ENCODE measurements around the gene RARG. TPM values are rescaled to one million over a fixed set of nuclear protein-coding genes. Genes with fewer than 3 reads are reported as not detected.

Gene RARG
- total RNA-seq, 1 experiment from 2014 or later = 62.0 TPM

DNA sequence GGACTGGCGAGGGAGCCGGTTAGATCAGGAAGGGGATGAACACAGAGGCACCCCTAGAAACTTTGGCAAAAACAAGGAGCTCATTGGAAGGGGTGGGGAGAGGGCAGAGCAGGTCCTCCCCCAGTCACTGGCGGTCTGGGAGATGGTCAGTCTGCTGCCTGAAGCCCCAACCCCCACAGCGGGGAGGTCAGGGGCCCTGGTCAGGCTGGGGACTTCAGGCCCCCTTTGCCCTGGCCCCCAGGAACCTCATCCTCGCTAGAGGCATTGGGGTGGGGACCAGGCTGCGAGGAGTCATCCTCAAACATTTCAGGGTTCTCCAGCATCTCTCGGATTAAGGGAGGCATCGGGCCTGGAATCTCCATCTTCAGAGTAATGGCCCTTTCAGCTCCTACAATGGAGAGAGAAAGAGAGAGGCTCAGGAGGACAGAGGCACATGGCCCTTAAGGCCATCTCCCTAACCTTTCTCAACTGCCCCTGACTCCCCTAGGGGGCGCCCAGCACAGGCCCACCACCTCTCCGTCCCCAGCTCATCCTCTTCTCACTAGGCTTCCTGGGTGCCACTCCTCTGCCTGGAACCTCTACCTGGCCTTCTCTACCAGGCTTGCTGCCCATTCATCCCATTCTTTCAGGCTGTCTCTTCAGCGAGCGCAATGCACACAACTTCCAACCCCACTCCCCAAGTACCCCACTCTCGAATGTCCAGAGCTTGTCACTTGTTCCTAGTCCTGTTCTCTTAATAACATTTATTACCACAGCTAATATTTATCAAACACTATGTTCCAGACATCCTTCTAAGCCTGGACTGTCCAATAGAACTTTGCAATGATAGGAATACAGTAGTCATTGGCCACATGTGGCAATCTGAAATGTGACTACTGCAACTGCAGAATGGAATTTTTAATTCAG, 20.3 kb downstream of the RARG start:
- Histone ChIP-seq H3K9ac (ENCODE audit: low read length) (no peak overlapping the region), H3K79me2 (ENCODE audit: low read length) (peaks cover 13% of the 10 kb centered on the region), H3K27me3 (ENCODE audit: low read length) (no peaks in the 10 kb centered on the region), H3K4me3 (ENCODE audit: low read length) (no peak overlapping the region), H2AFZ (ENCODE audit: low read length) (no peak overlapping the region), H3K4me1 (ENCODE audit: insufficient read depth, low read length) (peaks cover 13% of the 10 kb centered on the region), H3K27ac (ENCODE audit: low read length) (no peak overlapping the region), H3K9me3 (ENCODE audit: low read length) (no peaks in the 10 kb centered on the region), H3K36me3 (ENCODE audit: low read depth, low read length) (peaks cover 37% of the 10 kb centered on the region), H4K20me1 (ENCODE audit: low read length) (no peaks in the 10 kb centered on the region), H3K4me2 (ENCODE audit: low read length) (no peak overlapping the region), H3K9me2 (replicated peaks; ENCODE audit: low read length) (no peaks in the 10 kb centered on the region), H3F3A (ENCODE audit: low read length, unreplicated experiment) (no peaks in the 10 kb centered on the region)
- DNase-seq (no peak), ATAC-seq (no peak)
- intact Hi-C loops (cut with micrococcal nuclease) = loop anchor here (2.0 kb wide), 1 partner anchor 39 kb away; no protein-coding TSS in a partner anchor
- no TSS peak for BruUV-seq (replicated peaks)
- CTCF ChIA-PET = interaction anchor here (0.6 to 1.0 kb wide), 2 partner anchors 32 to 78 kb away, joined by 3 to 5 read pairs; no protein-coding TSS in a partner anchor
- TF ChIP-seq EZH2phosphoT487 (IDR thresholded peaks at IDR 0.05; ENCODE audit: borderline replicate concordance, low read length) = no peak
- no peak for TF ChIP-seq EZH2 (IDR thresholded peaks at IDR 0.05; ENCODE audit: low read length, unreplicated experiment)
- TF ChIP-seq, protein P1, sequence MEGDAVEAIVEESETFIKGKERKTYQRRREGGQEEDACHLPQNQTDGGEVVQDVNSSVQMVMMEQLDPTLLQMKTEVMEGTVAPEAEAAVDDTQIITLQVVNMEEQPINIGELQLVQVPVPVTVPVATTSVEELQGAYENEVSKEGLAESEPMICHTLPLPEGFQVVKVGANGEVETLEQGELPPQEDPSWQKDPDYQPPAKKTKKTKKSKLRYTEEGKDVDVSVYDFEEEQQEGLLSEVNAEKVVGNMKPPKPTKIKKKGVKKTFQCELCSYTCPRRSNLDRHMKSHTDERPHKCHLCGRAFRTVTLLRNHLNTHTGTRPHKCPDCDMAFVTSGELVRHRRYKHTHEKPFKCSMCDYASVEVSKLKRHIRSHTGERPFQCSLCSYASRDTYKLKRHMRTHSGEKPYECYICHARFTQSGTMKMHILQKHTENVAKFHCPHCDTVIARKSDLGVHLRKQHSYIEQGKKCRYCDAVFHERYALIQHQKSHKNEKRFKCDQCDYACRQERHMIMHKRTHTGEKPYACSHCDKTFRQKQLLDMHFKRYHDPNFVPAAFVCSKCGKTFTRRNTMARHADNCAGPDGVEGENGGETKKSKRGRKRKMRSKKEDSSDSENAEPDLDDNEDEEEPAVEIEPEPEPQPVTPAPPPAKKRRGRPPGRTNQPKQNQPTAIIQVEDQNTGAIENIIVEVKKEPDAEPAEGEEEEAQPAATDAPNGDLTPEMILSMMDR (conservative IDR thresholded peaks at IDR 0.05; ENCODE audit: low read depth, low read length) = peak; percentile 61
- POLR2A ChIA-PET (ENCODE audit: unreplicated experiment) = no interaction called here

DNA sequence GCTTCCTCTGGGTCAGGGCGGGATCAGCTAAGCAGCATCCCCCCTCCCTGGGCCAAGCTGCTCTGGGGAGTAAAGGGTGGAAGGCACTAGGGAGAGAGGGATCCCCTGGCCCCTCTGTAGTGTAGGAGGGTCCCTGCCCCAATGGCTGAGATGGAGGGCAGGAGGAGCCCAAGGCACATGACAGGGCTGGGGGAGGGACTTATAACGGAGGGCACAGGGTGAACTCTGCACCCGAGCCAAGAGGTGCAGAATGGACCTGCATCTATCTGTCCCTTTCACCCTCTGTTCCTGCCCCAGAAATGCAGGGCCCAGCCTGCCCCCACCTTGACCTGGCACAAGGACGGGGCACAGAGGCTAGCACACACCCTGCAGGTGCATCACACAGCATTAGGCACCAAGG, 21.2 kb downstream of the RARG start:
- peaks cover 15% of the 10 kb centered on the region for H3K4me1 ChIP-seq (ENCODE audit: insufficient read depth, low read length)
- TF ChIP-seq, protein P1 (conservative IDR thresholded peaks at IDR 0.05; ENCODE audit: low read depth, low read length) = no peak
- H2AFZ ChIP-seq (ENCODE audit: low read length) = no peak overlapping the region
- ATAC-seq (no peak), DNase-seq (no peak)
- H3K4me3 ChIP-seq (ENCODE audit: low read length) = no peak overlapping the region
- H3K9me2 ChIP-seq (replicated peaks; ENCODE audit: low read length) = no peaks in the 10 kb centered on the region
- H3K79me2 ChIP-seq (ENCODE audit: low read length) = peaks cover 4% of the 10 kb centered on the region
- CTCF ChIA-PET = no interaction called here
- H3K27me3 ChIP-seq (ENCODE audit: low read length) = no peaks in the 10 kb centered on the region
- peaks cover 37% of the 10 kb centered on the region for H3K36me3 ChIP-seq (ENCODE audit: low read depth, low read length)
- no peaks in the 10 kb centered on the region for H3F3A ChIP-seq (ENCODE audit: low read length, unreplicated experiment)
- BruUV-seq (replicated peaks) = TSS peak; percentile 20
- H3K9ac ChIP-seq (ENCODE audit: low read length) = no peak overlapping the region
- intact Hi-C loops (cut with micrococcal nuclease) = no loop called here
- no peaks in the 10 kb centered on the region for H3K9me3 ChIP-seq (ENCODE audit: low read length)
- H3K27ac ChIP-seq (ENCODE audit: low read length) = no peak overlapping the region
- no peak overlapping the region for H3K4me2 ChIP-seq (ENCODE audit: low read length)
- no peaks in the 10 kb centered on the region for H4K20me1 ChIP-seq (ENCODE audit: low read length)
- POLR2A ChIA-PET (ENCODE audit: unreplicated experiment) = no interaction called here

DNA sequence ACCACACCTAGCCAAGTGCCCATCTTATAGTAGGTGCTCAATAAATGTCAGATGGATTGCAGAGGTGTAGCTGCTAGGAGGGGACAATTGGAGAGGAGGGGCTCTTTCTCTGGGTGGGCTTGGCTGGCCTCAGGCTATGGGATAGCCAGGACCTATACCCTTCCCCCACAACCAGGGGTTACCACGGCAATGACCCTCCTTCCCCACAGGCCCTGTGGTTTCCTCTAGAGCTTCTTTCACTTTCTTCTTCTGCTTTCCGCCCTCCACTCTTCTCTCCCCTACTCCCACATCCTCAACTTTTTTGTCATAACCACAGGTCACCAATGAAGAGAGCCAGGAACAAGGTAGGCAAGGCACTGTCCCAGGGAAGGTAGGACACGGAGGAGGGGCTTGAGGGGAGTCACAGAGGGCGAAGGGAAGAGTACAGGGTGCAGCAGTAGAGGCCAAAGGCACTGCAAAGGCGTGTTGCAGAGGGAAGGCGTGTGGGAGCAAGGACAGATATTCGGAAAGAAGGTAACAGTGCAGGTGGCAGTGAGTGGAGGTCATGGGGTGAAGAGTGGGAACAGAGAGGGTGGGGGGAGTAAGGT, 23.0 kb downstream of the RARG start:
- ATAC-seq (no peak), DNase-seq (no peak)
- ChIA-PET CTCF (no interaction called here), POLR2A (ENCODE audit: unreplicated experiment) (no interaction called here)
- Histone ChIP-seq H3K36me3 (ENCODE audit: low read depth, low read length) (peaks cover 33% of the 10 kb centered on the region), H3K27ac (ENCODE audit: low read length) (no peak overlapping the region), H2AFZ (ENCODE audit: low read length) (no peak overlapping the region), H3F3A (ENCODE audit: low read length, unreplicated experiment) (no peaks in the 10 kb centered on the region), H3K4me2 (ENCODE audit: low read length) (no peak overlapping the region), H3K27me3 (ENCODE audit: low read length) (no peaks in the 10 kb centered on the region), H3K9me3 (ENCODE audit: low read length) (no peaks in the 10 kb centered on the region), H3K9me2 (replicated peaks; ENCODE audit: low read length) (no peaks in the 10 kb centered on the region), H3K79me2 (ENCODE audit: low read length) (no peaks in the 10 kb centered on the region), H3K9ac (ENCODE audit: low read length) (no peak overlapping the region), H3K4me1 (ENCODE audit: insufficient read depth, low read length) (peaks cover 20% of the 10 kb centered on the region), H3K4me3 (ENCODE audit: low read length) (no peak overlapping the region), H4K20me1 (ENCODE audit: low read length) (no peaks in the 10 kb centered on the region)
- no TSS peak for BruUV-seq (replicated peaks)
- intact Hi-C loops (cut with micrococcal nuclease) = no loop called here
- TF ChIP-seq, protein P1 (conservative IDR thresholded peaks at IDR 0.05; ENCODE audit: low read depth, low read length) = no peak
- TF ChIP-seq EZH2phosphoT487 (IDR thresholded peaks at IDR 0.05; ENCODE audit: borderline replicate concordance, low read length) (no peak), EZH2 (IDR thresholded peaks at IDR 0.05; ENCODE audit: low read length, unreplicated experiment) (no peak)

All from PC-3 (cell line).